Peyer's patch (tissue), 4 donors: ENCODE data around the gene ASCC1.

Experiments used
- CTCF ChIP-seq, 6 experiments: fragments of 450-650 bp in 4 of 6; fragments of 200-600 bp in 2 of 6; sonication (generic) in 1 of 6; IDR thresholded peaks; one replicate each; pipeline ENCODE4 v1.5.1; 2017 to 2019; ENCODE audit warnings: antibody characterized with exemption in 6 of 6, mild to moderate bottlenecking in 3 of 6, moderate library complexity in 1 of 6
- POLR2A ChIP-seq, 2 donors: fragments of 450-650 bp; IDR thresholded peaks; one replicate each; pipeline ENCODE4 v1.5.1; 2017; ENCODE audit warnings: antibody characterized with exemption in 2 of 2, mild to moderate bottlenecking in 2 of 2, moderate library complexity in 2 of 2

- TF ChIP-seq CTCF (IDR thresholded peaks at IDR 0.05) (no peak), POLR2A (IDR thresholded peaks at IDR 0.05) (no peak)
Observed at GRCh38 chr10:72059843-72060822, 155.9 kb downstream of the ASCC1 start.
